NK-92 treated with Interleukin-12 subunit alpha and Interleukin-12 subunit beta, amount 100 ng/mL, for 24 hours (cell line): ENCODE results near the gene RETSAT.
"Not testable (repeated sequence)": the region's sequence is repeated elsewhere in the genome, so short reads cannot be mapped to it uniquely, and the experiment has no call there.

ENCODE experiments used
- DNase-seq: peaks from one replicate; lab custom pipeline; 2025; lab: John Stamatoyannopoulos, UW

RETSAT gene

GRCh38 chr2:85330839-85331636, 23.3 kb downstream of the RETSAT start:
- DNase-seq = no peak

- DNase-seq = not testable (repeated sequence)
Observed at GRCh38 chr2:85329701-85330100, 24.6 kb downstream of the RETSAT start.

GRCh38 chr2:85329181-85329651, 25.1 kb downstream of the RETSAT start:
- DNase-seq = no peak

GRCh38 chr2:85327822-85328617, 26.3 kb downstream of the RETSAT start, which contains the start of gene TGOLN2:
TSS of gene TGOLN2 (minus strand) at chr2:85327989. CDS start at chr2:85327962, 27 bp downstream.
- peak; percentile 86 for DNase-seq

GRCh38 chr2:85327160-85327821, 27.0 kb downstream of the RETSAT start:
- DNase-seq = peak; percentile 39

- peak; percentile 40 for DNase-seq
Observed at GRCh38 chr2:85326406-85327159, 27.7 kb downstream of the RETSAT start.

- no peak for DNase-seq
Observed at GRCh38 chr2:85325466-85325811, 28.9 kb downstream of the RETSAT start.

- no peak for DNase-seq
Observed at GRCh38 chr2:85324639-85325465, 29.5 kb downstream of the RETSAT start.

- not testable (repeated sequence) for DNase-seq
Observed at GRCh38 chr2:85323988-85324367, 30.4 kb downstream of the RETSAT start.

- DNase-seq = no peak
Observed at GRCh38 chr2:85323351-85323987, 30.9 kb downstream of the RETSAT start.

GRCh38 chr2:85319796-85320195, 34.5 kb downstream of the RETSAT start:
- DNase-seq = no peak

GRCh38 chr2:85318222-85319074, 35.9 kb downstream of the RETSAT start:
- DNase-seq = no peak

GRCh38 chr2:85315921-85316320, 38.4 kb downstream of the RETSAT start:
- DNase-seq = not testable (repeated sequence)

GRCh38 chr2:85314884-85315242, 39.5 kb downstream of the RETSAT start:
- DNase-seq = no peak

GRCh38 chr2:85312404-85312803, 41.9 kb downstream of the RETSAT start:
- DNase-seq = no peak

GRCh38 chr2:85310330-85310729, 44.0 kb downstream of the RETSAT start:
- no peak for DNase-seq

GRCh38 chr2:85309699-85310321, 44.5 kb downstream of the RETSAT start:
- DNase-seq = no peak

GRCh38 chr2:85308896-85309555, 45.3 kb downstream of the RETSAT start:
- DNase-seq = no peak
